T-helper 9 cell (primary cell): ENCODE results near the gene DDN.
A peak's percentile ranks its signal among the peaks of the same experiment; 100 is the strongest.

Experiments
- DNase-seq: peaks from one replicate; pipeline ENCODE4 v3.0.0-alpha.2; 2020
- total RNA-seq, 2 donors: gene quantifications; one replicate each; lab custom pipeline; 2026; lab: John Stamatoyannopoulos, UW

DDN gene
- 0 to 2.2 reads per million in 2 donors for total RNA-seq

DNA sequence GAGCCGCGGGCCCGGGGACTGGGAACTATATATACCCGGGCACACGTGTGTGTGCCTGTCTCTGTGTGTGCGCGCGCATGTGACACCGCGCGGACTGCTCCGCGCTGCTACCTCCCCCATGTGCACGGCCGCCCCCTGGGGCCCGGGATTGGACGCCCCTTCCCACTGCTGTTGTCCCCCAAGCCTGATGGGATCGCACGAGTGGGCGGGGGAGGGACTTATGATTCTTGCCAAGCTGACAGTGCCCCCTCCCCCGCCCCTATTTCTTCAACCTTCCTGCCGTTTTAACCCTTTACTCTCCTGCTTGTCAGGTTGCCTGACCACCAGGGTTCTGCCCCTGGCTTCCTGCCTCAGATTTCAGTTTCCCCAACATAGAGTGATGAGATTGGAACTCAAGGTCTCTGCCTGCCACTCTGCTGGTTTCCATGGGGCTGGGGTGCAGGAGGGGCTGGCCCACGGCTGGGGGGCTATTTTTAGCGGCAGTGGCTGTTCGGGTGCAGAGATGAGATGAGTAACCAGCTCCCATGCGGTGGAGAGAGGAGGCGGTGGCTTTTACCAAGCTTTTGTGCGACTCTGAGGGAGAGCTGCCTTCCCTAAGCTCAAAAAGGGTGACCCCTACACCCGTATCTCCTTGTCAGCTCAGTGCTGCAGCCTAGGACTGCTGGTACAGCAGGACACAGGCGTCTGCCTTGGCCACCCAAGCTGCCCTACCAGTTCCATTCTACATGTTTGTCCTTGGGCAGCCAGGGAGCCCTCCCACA is at the start of gene DDN:
Gene DDN (minus strand): TSS at position 5 of the 761 bp plus-strand sequence. CDS start 88 bp downstream, outside the sequence.
- DNase-seq = peak; percentile 44

DNA sequence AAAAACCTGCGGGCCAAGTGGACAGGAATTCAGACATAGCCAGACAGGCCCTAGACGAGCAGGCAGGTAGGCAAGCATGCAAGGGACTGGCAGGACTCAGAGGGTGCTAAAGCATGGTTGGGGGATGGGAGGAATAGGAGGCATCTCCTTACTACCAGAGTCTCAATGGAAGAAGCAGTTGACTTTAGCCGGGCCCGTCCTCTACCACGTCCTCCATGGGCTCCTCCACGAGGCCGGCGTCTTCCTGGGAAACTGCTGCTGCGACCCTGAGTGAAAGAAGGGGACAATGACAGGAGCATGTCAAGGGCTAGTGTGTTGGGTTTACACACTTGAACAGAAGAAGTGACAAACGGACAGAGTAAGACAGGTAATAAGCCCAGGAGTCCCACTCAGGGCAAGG is 49.8 kb upstream of the DDN start:
- no peak for DNase-seq

DNA sequence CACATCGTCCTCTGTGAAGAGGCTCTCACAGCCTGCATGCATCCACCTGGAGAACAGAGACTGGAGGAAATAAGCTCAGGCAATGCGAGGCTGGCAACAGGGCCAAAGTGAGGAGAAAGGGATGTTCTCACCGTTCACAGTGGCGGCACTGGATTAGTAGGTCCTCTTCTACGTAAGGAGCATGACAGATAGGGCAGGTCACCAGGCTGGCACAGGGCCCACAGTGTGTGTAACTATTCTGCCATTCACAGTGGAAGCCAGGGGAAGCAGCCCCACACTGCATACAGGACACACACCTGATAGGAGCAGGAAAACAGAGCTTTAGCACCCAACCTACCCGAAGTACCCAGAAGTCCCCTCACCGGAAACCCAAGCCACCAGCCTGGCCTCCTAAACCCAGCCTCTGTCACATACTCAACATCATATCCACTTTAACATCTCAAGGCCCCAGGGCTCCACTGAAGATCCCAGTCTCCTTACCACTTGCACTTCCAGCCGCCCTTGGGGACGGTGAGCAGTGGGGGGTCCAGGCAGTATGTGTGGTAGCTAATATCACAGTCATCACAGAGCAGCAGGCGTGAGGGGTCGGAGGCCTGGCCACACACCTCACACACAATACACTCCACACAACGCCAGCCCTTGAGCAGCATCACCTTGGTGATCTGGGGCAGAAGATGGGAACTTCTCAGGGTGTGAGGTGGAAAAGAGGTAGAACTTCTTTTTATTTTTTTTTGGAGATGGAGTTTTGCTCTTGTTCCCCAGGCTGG is 47.1 kb upstream of the DDN start:
- DNase-seq = no peak

GRCh38 chr12:49044660-49045059 is 45.5 kb upstream of the DDN start:
- no peak for DNase-seq

DNA sequence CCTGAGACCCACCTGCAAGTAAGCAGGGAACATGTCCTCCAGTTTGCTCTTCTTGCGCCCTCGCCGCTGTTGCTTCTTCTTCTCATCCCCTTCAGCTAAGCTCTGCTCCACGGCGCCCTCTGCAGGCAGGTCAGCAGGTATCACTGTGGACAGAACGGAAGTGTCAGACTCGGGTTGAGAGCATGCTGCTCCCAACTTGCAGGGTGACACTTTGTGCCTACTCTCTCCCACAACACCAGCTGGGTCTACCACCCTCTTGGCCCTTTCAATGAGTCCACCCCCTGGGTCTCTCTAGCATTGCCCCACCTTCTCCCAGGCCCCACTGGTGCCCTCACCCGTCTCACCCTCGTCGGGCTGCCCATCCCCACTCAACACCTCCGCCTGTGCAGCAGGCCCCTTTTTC is 44.7 kb upstream of the DDN start:
- DNase-seq = peak; percentile 87

GRCh38 chr12:49043241-49043640 is 44.1 kb upstream of the DDN start:
- DNase-seq = no peak

GRCh38 chr12:49041881-49042484 is 42.8 kb upstream of the DDN start:
- no peak for DNase-seq

- no peak for DNase-seq
These were observed 42.1 kb upstream of the DDN start for GRCh38 chr12:49041036-49041880.

- no peak for DNase-seq
These were observed 41.2 kb upstream of the DDN start for GRCh38 chr12:49040364-49040855.

GRCh38 chr12:49039421-49040363 is 40.5 kb upstream of the DDN start:
- DNase-seq = no peak

- no peak for DNase-seq
These were observed 39.2 kb upstream of the DDN start for GRCh38 chr12:49038291-49038955.

DNA sequence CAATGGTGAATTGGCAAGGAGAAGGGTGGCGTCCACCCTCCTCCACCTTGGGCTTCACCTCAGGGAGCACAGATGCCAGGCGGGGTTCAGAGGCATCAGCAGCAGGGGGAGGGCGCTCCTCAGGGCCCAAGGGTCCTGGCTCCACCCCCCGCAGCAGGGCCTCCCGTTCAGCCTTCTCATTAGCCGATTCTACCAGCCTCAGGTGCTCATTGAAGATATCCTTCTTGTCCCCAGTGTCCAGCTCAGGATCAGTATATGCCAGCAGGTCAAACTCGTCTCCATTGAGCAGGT is 38.7 kb upstream of the DDN start:
- no peak for DNase-seq

GRCh38 chr12:49037111-49037946 is 38.2 kb upstream of the DDN start:
- no peak for DNase-seq

- no peak for DNase-seq
These were observed 36.9 kb upstream of the DDN start for GRCh38 chr12:49036029-49036428.

- no peak for DNase-seq
These were observed 35.1 kb upstream of the DDN start for GRCh38 chr12:49034286-49034622.

GRCh38 chr12:49033611-49034285 is 34.6 kb upstream of the DDN start:
- DNase-seq = no peak

GRCh38 chr12:49032679-49033447 is 33.7 kb upstream of the DDN start:
- no peak for DNase-seq

DNA sequence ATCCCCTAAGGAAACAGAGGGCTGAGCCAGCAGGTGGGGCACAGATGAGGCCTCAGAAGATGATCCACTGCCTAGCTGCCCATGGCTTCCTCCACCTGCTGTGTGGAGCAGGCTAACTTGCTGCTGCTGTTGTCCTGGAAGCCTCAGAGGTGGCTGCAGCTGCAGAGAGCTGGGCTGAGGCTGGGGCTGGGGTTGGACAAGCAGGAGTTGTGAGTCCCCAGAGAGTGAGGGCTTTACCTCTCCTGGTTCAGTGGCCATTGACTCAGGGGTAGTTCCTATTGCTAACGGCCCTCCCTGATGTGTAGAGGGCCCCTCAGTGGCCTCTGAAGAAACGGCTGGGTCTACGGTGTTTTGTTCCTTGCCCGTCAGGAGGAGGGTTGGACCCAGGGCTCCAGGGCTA is 33.1 kb upstream of the DDN start:
- DNase-seq = no peak
